Liver (tissue), 9 donors: Measurements from ENCODE around the gene PFKL. TPM values are rescaled to one million over a fixed set of nuclear protein-coding genes. Genes with fewer than 3 reads are reported as not detected.
A peak's percentile ranks its signal among the peaks of the same experiment; 100 is the strongest.

Experiments
- DNase-seq: peaks from one replicate; pipeline ENCODE4 v3.0.0-alpha.2; 2017; ENCODE audit warnings: low spot score
- H3K27ac ChIP-seq, 2 donors: one replicate each; pipeline ENCODE4 v1.7.0; 2013; ENCODE audit warnings: inconsistent platforms in 2 of 2, low read length in 2 of 2, control low read depth in 1 of 2, low read depth in 1 of 2, mild to moderate bottlenecking in 1 of 2
- H3K27me3 ChIP-seq, 4 donors: one replicate each; pipeline versions ENCODE4 v1.6.1 to v1.7.0; 2013; ENCODE audit warnings: low read length in 3 of 4, inconsistent platforms in 1 of 4, mild to moderate bottlenecking in 1 of 4, moderate library complexity in 1 of 4; ENCODE audit not compliant: control insufficient read depth in 4 of 4, insufficient read depth in 4 of 4
- H3K36me3 ChIP-seq, 4 donors: one replicate each; pipeline versions ENCODE4 v1.6.1 to v1.7.0; 2013; ENCODE audit warnings: low read length in 3 of 4, mild to moderate bottlenecking in 3 of 4, low read depth in 1 of 4, moderate library complexity in 1 of 4; ENCODE audit not compliant: control insufficient read depth in 4 of 4, insufficient read depth in 3 of 4
- H3K4me1 ChIP-seq, 4 donors: one replicate each; pipeline versions ENCODE4 v1.6.1 to v1.7.0; 2013; ENCODE audit warnings: low read length in 3 of 4, mild to moderate bottlenecking in 3 of 4, moderate library complexity in 1 of 4; ENCODE audit not compliant: control insufficient read depth in 4 of 4, insufficient read depth in 4 of 4
- H3K4me3 ChIP-seq, 3 donors: one replicate each; pipeline versions ENCODE4 v1.6.1 to v1.7.0; 2013; ENCODE audit warnings: low read length in 3 of 3, control low read depth in 1 of 3, low read depth in 1 of 3, mild to moderate bottlenecking in 1 of 3
- H3K9ac ChIP-seq, 2 donors: one replicate each; pipeline ENCODE4 v1.7.0; 2013; ENCODE audit warnings: low read length in 2 of 2, mild to moderate bottlenecking in 2 of 2, moderate library complexity in 2 of 2, control low read depth in 1 of 2, low read depth in 1 of 2
- H3K9me3 ChIP-seq, 4 donors: one replicate each; pipeline versions ENCODE4 v1.6.1 to v1.7.0; 2013; ENCODE audit warnings: low read length in 3 of 4; ENCODE audit not compliant: control insufficient read depth in 4 of 4
- ATF3 ChIP-seq: IDR thresholded peaks from 2 replicates; pipeline ENCODE4 v1.6.1; 2016; ENCODE audit warnings: antibody characterized with exemption
- CTCF ChIP-seq: fragments of 150-350 bp; IDR thresholded peaks from 2 replicates; pipeline ENCODE4 v1.5.1; 2017; ENCODE audit warnings: improper control_type of control experiment, low read depth, low read length; ENCODE audit not compliant: missing input control
- FOXA1 ChIP-seq: IDR thresholded peaks from 2 replicates; pipeline ENCODE4 v1.6.1; 2016; ENCODE audit warnings: antibody characterized with exemption
- FOXA2 ChIP-seq: IDR thresholded peaks from 2 replicates; pipeline ENCODE4 v1.6.1; 2016; ENCODE audit warnings: antibody characterized with exemption
- GABPA ChIP-seq, 2 donors: IDR thresholded peaks in 1 of 2; conservative IDR thresholded peaks in 1 of 2; 2 replicates each; pipeline ENCODE4 v1.6.1; 2016; ENCODE audit warnings: antibody characterized with exemption in 2 of 2, mild to moderate bottlenecking in 1 of 2, moderate library complexity in 1 of 2
- HNF4A ChIP-seq, 2 donors: conservative IDR thresholded peaks; 2 replicates each; pipeline ENCODE4 v1.6.1; 2016; ENCODE audit warnings: antibody characterized with exemption in 2 of 2, mild to moderate bottlenecking in 2 of 2
- HNF4G ChIP-seq: IDR thresholded peaks from 2 replicates; pipeline ENCODE4 v1.6.1; 2016; ENCODE audit warnings: antibody characterized with exemption
- JUND ChIP-seq, 2 donors: IDR thresholded peaks; 2 replicates each; pipeline ENCODE4 v1.6.1; 2016; ENCODE audit warnings: antibody characterized with exemption in 2 of 2
- MAX ChIP-seq: IDR thresholded peaks from 2 replicates; pipeline ENCODE4 v1.6.1; 2016; ENCODE audit warnings: antibody characterized with exemption
- NR2F2 ChIP-seq: IDR thresholded peaks from 2 replicates; pipeline ENCODE4 v1.6.1; 2016; ENCODE audit warnings: antibody characterized with exemption
- RAD21 ChIP-seq, 2 donors: IDR thresholded peaks; 2 replicates each; pipeline ENCODE4 v1.6.1; 2016; ENCODE audit warnings: antibody characterized with exemption in 2 of 2, mild to moderate bottlenecking in 2 of 2
- REST ChIP-seq: IDR thresholded peaks from 2 replicates; pipeline ENCODE4 v1.6.1; 2016; ENCODE audit warnings: antibody characterized with exemption, mild to moderate bottlenecking
- RXRA ChIP-seq, 2 donors: IDR thresholded peaks; 2 replicates each; pipeline ENCODE4 v1.6.1; 2017 to 2018; ENCODE audit warnings: antibody characterized with exemption in 2 of 2, mild to moderate bottlenecking in 1 of 2
- SP1 ChIP-seq: IDR thresholded peaks from 2 replicates; pipeline ENCODE4 v1.6.1; 2018; ENCODE audit warnings: antibody characterized with exemption, mild to moderate bottlenecking
- TAF1 ChIP-seq: conservative IDR thresholded peaks from 2 replicates; pipeline ENCODE4 v1.6.1; 2016; ENCODE audit warnings: antibody characterized with exemption, mild to moderate bottlenecking
- ZBTB33 ChIP-seq: IDR thresholded peaks from 2 replicates; pipeline ENCODE4 v1.6.1; 2016; ENCODE audit warnings: antibody characterized with exemption
- WGBS: extraction: QIAGEN DNeasy Blood & Tissue Kit; methylation state at CpG from one replicate; pipeline ENCODE4 v1.1.7; 2013; 5-methylcytosine and 5-hydroxymethylcytosine counted together
- polyA plus RNA-seq, 2 donors: library from polyadenylated mRNA; stranded (reverse) in 1 of 2; unstranded in 1 of 2; fragments of 200-250 nt in 1 of 2; fragments of >200 nt in 1 of 2; fragmentation: Nextera tagmentation in 1 of 2; extraction: Ambion mirVana in 1 of 2; gene quantifications; one replicate each; pipeline versions ENCODE4 v1.2.1 to v1.2.3, GENCODE V29; 2013 to 2015
- total RNA-seq, 2 donors: library from RNA; depleted of rRNA; stranded (reverse); fragments of >200 nt; gene quantifications; one replicate each; pipeline ENCODE4 v1.2.3, GENCODE V29; 2014
- donor health status: healthy.
- donor health status: healthy.
- donor health status: healthy.
- donor health status: healthy.
- donor health status: healthy.

PFKL gene
- total and polyA plus RNA-seq, 4 donors: 48.1 to 98.4 (median 81.0) TPM

- Histone ChIP-seq H3K9ac (no peak overlapping the region), H3K36me3 (no peaks in the 10 kb centered on the region), H3K27ac (no peak overlapping the region), H3K4me3 (peak overlapping the region in 1 of 3 donors; percentile 10), H3K9me3 (no peaks in the 10 kb centered on the region), H3K27me3 (peaks cover 0 to 2% (median 1%) of the 10 kb centered on the region in 4 donors), H3K4me1 (peaks cover 3 to 26% (median 16%) of the 10 kb centered on the region in 4 donors)
- WGBS: 14% methylated on average over 113 of the region's 113 CpGs
- TF ChIP-seq NR2F2: no peak
- no peak for TF ChIP-seq ATF3
- no peak for TF ChIP-seq HNF4G
- TF ChIP-seq SP1: no peak
- TF ChIP-seq FOXA1: no peak
- no peak for TF ChIP-seq FOXA2
- TF ChIP-seq GABPA (IDR thresholded peaks at IDR 0.05 in 1 of 2, conservative IDR thresholded peaks at IDR 0.05 in 1 of 2): no peak
- no peak for TF ChIP-seq TAF1
- TF ChIP-seq MAX: no peak
- no peak for DNase-seq
These were observed 50.3 kb downstream of the PFKL start for GRCh38 chr21:44349847-44350772.

GRCh38 chr21:44350773-44351481, 51.1 kb downstream of the PFKL start:
- 40% methylated on average over 42 of the region's 42 CpGs for WGBS
- Histone ChIP-seq H3K4me1 (peaks cover 3 to 26% (median 16%) of the 10 kb centered on the region in 4 donors), H3K4me3 (no peak overlapping the region), H3K27me3 (peaks cover 0 to 2% (median 1%) of the 10 kb centered on the region in 4 donors), H3K36me3 (no peaks in the 10 kb centered on the region), H3K27ac (no peak overlapping the region), H3K9ac (no peak overlapping the region), H3K9me3 (no peaks in the 10 kb centered on the region)
- TF ChIP-seq CTCF (no peak), GABPA (IDR thresholded peaks at IDR 0.05 in 1 of 2, conservative IDR thresholded peaks at IDR 0.05 in 1 of 2) (no peak), MAX (no peak), ZBTB33 (no peak), RAD21 (IDR thresholded peaks at IDR 0.05) (no peak), TAF1 (no peak), FOXA1 (no peak), REST (no peak), JUND (IDR thresholded peaks at IDR 0.05) (no peak), RXRA (IDR thresholded peaks at IDR 0.05) (no peak), HNF4A (conservative IDR thresholded peaks at IDR 0.05) (no peak)
- DNase-seq: no peak
